ENCODE measurements around the gene NTMT1.
A peak's percentile ranks its signal among the peaks of the same experiment; 100 is the strongest.

NTMT1 gene

DNA sequence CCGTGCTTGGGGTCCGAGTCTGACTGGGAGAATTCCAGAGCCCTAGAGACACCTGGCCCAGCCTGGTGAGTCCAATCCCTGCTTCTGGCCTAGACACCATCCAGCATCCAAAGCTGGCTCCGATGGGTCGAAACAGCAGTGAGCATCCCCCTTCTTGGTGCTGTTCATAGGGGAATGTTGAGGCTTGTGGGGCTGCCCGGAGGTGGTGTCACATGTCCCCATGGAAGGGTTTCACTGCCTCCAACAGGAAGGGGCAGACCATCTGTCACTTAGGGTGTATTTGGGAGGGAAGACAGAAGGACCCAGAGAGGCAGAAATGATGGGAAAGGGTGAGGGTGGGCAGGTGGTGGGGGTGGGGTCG lies 19.0 kb upstream of the NTMT1 start:
- no peak overlapping the region for H3K4me3 ChIP-seq (ENCODE audit: low read length)
- TF ChIP-seq, protein P1, sequence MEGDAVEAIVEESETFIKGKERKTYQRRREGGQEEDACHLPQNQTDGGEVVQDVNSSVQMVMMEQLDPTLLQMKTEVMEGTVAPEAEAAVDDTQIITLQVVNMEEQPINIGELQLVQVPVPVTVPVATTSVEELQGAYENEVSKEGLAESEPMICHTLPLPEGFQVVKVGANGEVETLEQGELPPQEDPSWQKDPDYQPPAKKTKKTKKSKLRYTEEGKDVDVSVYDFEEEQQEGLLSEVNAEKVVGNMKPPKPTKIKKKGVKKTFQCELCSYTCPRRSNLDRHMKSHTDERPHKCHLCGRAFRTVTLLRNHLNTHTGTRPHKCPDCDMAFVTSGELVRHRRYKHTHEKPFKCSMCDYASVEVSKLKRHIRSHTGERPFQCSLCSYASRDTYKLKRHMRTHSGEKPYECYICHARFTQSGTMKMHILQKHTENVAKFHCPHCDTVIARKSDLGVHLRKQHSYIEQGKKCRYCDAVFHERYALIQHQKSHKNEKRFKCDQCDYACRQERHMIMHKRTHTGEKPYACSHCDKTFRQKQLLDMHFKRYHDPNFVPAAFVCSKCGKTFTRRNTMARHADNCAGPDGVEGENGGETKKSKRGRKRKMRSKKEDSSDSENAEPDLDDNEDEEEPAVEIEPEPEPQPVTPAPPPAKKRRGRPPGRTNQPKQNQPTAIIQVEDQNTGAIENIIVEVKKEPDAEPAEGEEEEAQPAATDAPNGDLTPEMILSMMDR (conservative IDR thresholded peaks at IDR 0.05; ENCODE audit: low read depth, low read length), result no peak
- DNase-seq (ENCODE audit: low read depth), result no peak

DNA sequence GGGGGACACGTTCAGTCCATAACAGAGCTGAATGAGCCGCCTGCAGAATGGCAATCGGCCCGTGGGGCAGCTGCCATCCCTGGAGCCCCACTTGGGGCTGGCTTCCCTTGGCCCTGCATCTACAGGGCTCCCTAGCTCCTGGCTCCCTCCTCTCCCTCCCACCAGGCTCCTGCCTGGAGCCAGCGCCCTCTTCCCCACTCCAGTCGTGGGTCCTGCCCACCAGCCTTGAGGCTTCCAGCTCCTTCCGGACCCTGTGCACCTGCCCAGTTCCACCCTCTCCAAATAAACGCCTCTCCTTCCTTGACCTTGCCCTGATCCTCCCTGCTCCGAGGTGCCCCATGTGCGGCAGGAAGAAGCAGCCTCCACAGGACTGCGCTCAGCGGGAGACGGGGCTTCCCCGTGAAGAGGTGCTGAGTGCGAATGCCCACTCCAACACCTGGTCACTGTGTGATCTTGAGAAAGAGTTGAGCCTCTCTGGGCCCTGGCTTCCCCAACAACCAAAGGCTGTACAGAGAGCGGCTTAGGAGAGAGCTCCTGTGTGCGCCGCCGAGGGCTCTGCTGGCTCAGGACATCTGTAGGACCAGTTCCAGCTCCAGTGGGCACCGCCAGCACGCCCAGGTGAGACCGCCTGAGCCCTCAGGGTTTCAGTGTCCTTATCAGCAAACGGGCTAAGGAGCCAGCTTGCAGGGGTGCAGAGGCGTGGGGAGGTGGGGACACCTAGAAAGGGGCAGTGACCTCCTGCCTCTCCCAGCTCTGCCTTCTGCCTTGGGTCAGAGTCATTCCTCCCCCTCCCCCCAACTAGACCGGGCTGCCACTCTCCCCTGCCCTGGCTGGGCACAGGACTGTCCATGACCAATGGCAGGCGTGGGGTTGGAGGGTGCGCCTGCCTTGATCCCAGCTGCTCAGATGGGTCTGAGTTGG lies 17.1 kb upstream of the NTMT1 start:
- DNase-seq (ENCODE audit: low read depth), result no peak
- no peak overlapping the region for H3K4me3 ChIP-seq (ENCODE audit: low read length)
- TF ChIP-seq, protein P1 (conservative IDR thresholded peaks at IDR 0.05; ENCODE audit: low read depth, low read length), result no peak

DNA sequence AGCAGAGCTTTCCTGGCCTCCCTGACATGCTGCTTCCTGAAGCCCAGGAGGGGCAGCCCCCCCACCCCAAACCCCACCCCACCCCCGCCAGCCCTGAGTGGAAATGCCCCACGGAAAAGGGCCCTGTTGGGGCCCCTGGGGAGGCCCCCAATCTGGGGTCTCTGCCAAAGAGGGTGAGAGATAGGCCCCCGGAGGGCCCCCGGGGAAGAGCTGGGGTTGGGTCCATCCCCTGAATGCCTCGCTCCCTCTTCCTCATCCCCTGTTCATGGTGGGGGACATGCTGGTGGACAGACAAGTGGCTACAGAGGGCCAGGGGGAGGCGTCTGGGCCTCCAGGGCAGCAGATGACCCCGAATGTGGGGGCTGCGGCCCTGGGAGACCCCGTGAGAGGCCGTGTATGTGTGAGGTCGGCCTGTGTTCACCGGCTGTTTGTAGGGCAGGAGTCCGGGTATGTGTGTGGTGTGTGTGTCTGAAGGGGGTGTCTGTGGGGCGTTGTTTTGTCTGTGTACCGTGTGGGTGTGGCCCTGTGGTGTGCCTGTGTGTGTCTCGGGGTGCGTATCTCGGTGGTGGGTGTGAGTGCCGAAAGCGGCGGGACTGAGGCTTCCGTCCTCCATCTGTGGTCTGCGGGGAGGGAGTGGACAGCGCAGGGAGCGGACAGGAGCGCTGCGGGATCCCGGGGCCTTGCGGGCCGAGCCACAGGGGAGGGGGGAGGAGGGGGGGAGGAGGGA lies 16.3 kb upstream of the NTMT1 start:
- no peak for DNase-seq (ENCODE audit: low read depth)
- H3K4me3 ChIP-seq (ENCODE audit: low read length), result peak overlapping the region; percentile 28
- TF ChIP-seq, protein P1 (conservative IDR thresholded peaks at IDR 0.05; ENCODE audit: low read depth, low read length), result no peak

DNA sequence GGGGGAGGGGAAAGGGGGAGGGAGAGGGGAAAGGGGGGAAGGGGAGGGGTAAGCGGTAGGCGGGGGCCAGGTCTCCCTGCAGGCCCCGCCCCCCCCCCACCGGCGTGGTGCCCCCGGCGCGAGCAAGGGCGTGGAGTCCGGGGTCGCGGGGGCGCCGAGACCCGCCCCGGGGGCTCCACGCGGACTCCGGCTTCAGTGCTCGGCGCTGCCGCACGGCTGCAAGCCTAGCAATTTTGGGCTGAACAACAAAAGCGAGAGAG lies 15.8 kb upstream of the NTMT1 start:
- peak overlapping the region; percentile 41 for H3K4me3 ChIP-seq (ENCODE audit: low read length)
- no peak for DNase-seq (ENCODE audit: low read depth)
- TF ChIP-seq, protein P1 (conservative IDR thresholded peaks at IDR 0.05; ENCODE audit: low read depth, low read length), result no peak

DNA sequence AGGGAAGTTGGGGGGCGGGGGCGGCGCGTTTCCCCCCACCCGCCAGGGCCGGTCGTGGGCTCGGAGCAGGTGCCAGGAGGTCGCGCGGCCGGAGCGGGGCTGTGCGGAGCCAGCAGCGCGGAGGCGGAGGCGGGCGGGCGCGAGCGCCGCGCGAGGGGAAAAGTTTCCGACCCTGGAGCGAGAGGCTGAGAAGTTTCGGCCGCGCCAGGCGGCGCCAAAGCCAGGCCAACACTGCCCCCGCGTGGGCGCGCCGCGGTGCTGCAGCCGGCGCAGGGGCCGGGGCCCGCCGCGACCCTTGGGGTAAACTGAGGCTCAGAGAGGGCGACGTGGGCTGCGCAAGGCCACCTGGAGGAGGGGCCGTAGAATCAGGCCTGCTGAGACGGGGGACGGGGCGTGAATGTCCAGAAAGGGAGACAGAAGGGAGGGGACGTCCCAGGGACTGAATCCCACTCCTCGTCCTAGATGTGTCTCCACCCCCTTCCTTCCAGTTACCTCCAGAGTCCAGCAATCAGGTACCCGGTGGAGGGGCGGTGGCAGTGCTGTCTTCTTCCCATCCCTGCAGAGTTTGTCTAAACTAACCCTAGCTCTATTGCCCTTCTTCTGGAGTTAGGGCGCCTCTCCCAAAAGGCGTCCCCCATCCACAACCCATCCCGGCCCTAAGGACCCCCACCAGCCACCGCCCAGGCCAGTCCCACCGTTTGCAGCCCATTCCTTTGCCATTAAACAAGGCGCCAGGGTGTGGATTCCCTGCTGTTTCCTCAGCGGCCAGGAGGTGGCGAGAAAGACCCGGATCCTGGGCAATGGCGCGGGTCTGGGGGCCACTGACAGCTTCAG lies 15.3 kb upstream of the NTMT1 start:
- TF ChIP-seq, protein P1 (conservative IDR thresholded peaks at IDR 0.05; ENCODE audit: low read depth, low read length), result peak; percentile 79
- peak overlapping the region; percentile 51 for H3K4me3 ChIP-seq (ENCODE audit: low read length)
- no peak for DNase-seq (ENCODE audit: low read depth)

DNA sequence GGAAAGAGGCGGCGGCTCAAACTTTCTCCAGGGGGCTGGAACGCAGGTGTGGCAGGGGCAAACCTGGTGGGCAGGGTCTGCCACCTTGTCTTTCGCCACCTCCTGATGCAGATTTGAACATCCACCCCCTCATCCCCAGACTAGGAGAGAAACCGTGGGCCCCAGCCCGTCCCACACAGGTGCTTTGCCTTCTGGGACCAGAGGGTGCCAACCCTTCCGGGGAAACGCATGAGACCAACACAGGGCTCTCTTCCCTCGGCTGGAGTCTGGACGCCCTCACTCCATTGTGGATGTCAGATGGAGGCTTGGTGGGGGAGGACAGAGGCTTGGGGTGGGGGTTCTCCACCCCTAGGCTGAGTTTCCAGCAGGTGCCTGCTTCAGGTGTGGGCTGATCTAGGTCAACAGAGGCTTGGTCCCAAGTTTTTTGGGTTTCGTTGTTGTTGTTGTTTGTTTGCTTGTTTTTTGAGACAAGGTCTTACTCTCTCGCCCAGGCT lies 14.6 kb upstream of the NTMT1 start:
- H3K4me3 ChIP-seq (ENCODE audit: low read length), result no peak overlapping the region
- DNase-seq (ENCODE audit: low read depth), result no peak
- TF ChIP-seq, protein P1 (conservative IDR thresholded peaks at IDR 0.05; ENCODE audit: low read depth, low read length), result no peak
